ENCODE measurements around the gene LAMB1. TPM values are rescaled to one million over a fixed set of nuclear protein-coding genes. Genes with fewer than 3 reads are reported as not detected.
A peak's percentile ranks its signal among the peaks of the same experiment; 100 is the strongest.

Gene LAMB1
- total RNA-seq, 1 experiment from 2014 or later, result 101 TPM

GRCh38 chr7:107968449-107968848 lies 34.5 kb downstream of the LAMB1 start:
- Histone ChIP-seq H3K27ac (ENCODE audit: low read length) (peak overlapping the region; percentile 61; the same call in 1 of the 2 replicates), H3K9ac (ENCODE audit: low read length) (no peak overlapping the region), H4K20me1 (ENCODE audit: low read length) (peaks cover 10% of the 10 kb centered on the region; the same call in 1 of the 2 replicates), H3K27me3 (ENCODE audit: low read length) (no peaks in the 10 kb centered on the region), H3K4me1 (ENCODE audit: insufficient read depth, low read length) (peaks cover 26% of the 10 kb centered on the region), H3K79me2 (ENCODE audit: low read length) (0 out of 2 replicates have a peak, but pooled peaks cover 4% of the 10 kb centered on the region), H3K9me3 (ENCODE audit: low read length) (no peaks in the 10 kb centered on the region), H2AFZ (ENCODE audit: low read length) (no peak overlapping the region), H3K4me2 (ENCODE audit: low read length) (no peak overlapping the region), H3K4me3 (ENCODE audit: low read length) (no peak overlapping the region), H3K36me3 (ENCODE audit: low read depth, low read length) (peaks cover 48% of the 10 kb centered on the region), H3F3A (ENCODE audit: low read length, unreplicated experiment) (peaks cover 8% of the 10 kb centered on the region), H3K9me2 (replicated peaks; ENCODE audit: low read length) (no peaks in the 10 kb centered on the region)
- intact Hi-C loops (cut with micrococcal nuclease), result no loop called here
- DNase-seq, result no peak
- TF ChIP-seq CTCF (conservative IDR thresholded peaks at IDR 0.05; ENCODE audit: low read depth, low read length), result no peak
- no peak for TF ChIP-seq EZH2phosphoT487 (IDR thresholded peaks at IDR 0.05; ENCODE audit: borderline replicate concordance, low read length)
- no peak for TF ChIP-seq EZH2 (IDR thresholded peaks at IDR 0.05; ENCODE audit: low read length, unreplicated experiment)
- ATAC-seq, result no peak
- CTCF ChIA-PET, result no interaction called here
- POLR2A ChIA-PET (ENCODE audit: unreplicated experiment), result no interaction called here
- BruUV-seq (replicated peaks), result no TSS peak

- no peak overlapping the region for H3K4me3 ChIP-seq (ENCODE audit: low read length)
- peaks cover 10% of the 10 kb centered on the region; the same call in 1 of the 2 replicates for H4K20me1 ChIP-seq (ENCODE audit: low read length)
- no peaks in the 10 kb centered on the region for H3K9me3 ChIP-seq (ENCODE audit: low read length)
- H3K27me3 ChIP-seq (ENCODE audit: low read length), result no peaks in the 10 kb centered on the region
- peak overlapping the region; percentile 61 for H3K27ac ChIP-seq (ENCODE audit: low read length)
- POLR2A ChIA-PET (ENCODE audit: unreplicated experiment), result no interaction called here
- peak overlapping the region; percentile 52 for H3K4me2 ChIP-seq (ENCODE audit: low read length)
- TF ChIP-seq EZH2phosphoT487 (IDR thresholded peaks at IDR 0.05; ENCODE audit: borderline replicate concordance, low read length) (no peak), CTCF (conservative IDR thresholded peaks at IDR 0.05; ENCODE audit: low read depth, low read length) (no peak), EZH2 (IDR thresholded peaks at IDR 0.05; ENCODE audit: low read length, unreplicated experiment) (no peak)
- H3K36me3 ChIP-seq (ENCODE audit: low read depth, low read length), result peaks cover 47% of the 10 kb centered on the region
- H2AFZ ChIP-seq (ENCODE audit: low read length), result no peak overlapping the region
- DNase-seq, result peak; percentile 73
- H3K9me2 ChIP-seq (replicated peaks; ENCODE audit: low read length), result no peaks in the 10 kb centered on the region
- intact Hi-C loops (cut with micrococcal nuclease), result loop anchor here (1.0 kb wide), 5 partner anchors 18 to 179 kb away; no protein-coding TSS in a partner anchor
- no peak overlapping the region for H3K9ac ChIP-seq (ENCODE audit: low read length)
- peak; percentile 90 for ATAC-seq
- 0 out of 2 replicates have a peak, but pooled peaks cover 4% of the 10 kb centered on the region for H3K79me2 ChIP-seq (ENCODE audit: low read length)
- peaks cover 26% of the 10 kb centered on the region for H3K4me1 ChIP-seq (ENCODE audit: insufficient read depth, low read length)
- CTCF ChIA-PET, result no interaction called here
- peaks cover 8% of the 10 kb centered on the region for H3F3A ChIP-seq (ENCODE audit: low read length, unreplicated experiment)
- BruUV-seq (replicated peaks), result no TSS peak
Observed at GRCh38 chr7:107967420-107967819, 35.5 kb downstream of the LAMB1 start.

GRCh38 chr7:107966711-107967110 lies 36.2 kb downstream of the LAMB1 start:
- POLR2A ChIA-PET (ENCODE audit: unreplicated experiment), result no interaction called here
- peaks cover 10% of the 10 kb centered on the region; the same call in 1 of the 2 replicates for H4K20me1 ChIP-seq (ENCODE audit: low read length)
- no peak for TF ChIP-seq EZH2phosphoT487 (IDR thresholded peaks at IDR 0.05; ENCODE audit: borderline replicate concordance, low read length)
- no peak for TF ChIP-seq CTCF (conservative IDR thresholded peaks at IDR 0.05; ENCODE audit: low read depth, low read length)
- no peak for TF ChIP-seq EZH2 (IDR thresholded peaks at IDR 0.05; ENCODE audit: low read length, unreplicated experiment)
- H2AFZ ChIP-seq (ENCODE audit: low read length), result no peak overlapping the region
- H3K9ac ChIP-seq (ENCODE audit: low read length), result no peak overlapping the region
- H3K9me3 ChIP-seq (ENCODE audit: low read length), result no peaks in the 10 kb centered on the region
- peak; percentile 87 for ATAC-seq
- intact Hi-C loops (cut with micrococcal nuclease), result loop anchor here (1.0 kb wide), 5 partner anchors 17 to 180 kb away; no protein-coding TSS in a partner anchor
- BruUV-seq (replicated peaks), result no TSS peak
- no peak overlapping the region for H3K4me3 ChIP-seq (ENCODE audit: low read length)
- peak overlapping the region; percentile 61 for H3K27ac ChIP-seq (ENCODE audit: low read length)
- H3K4me1 ChIP-seq (ENCODE audit: insufficient read depth, low read length), result peaks cover 26% of the 10 kb centered on the region
- CTCF ChIA-PET, result interaction anchor here (0.7 to 0.8 kb wide), 2 partner anchors 18 to 88 kb away, joined by 3 read pairs; no protein-coding TSS in a partner anchor
- H3K79me2 ChIP-seq (ENCODE audit: low read length), result 0 out of 2 replicates have a peak, but pooled peaks cover 4% of the 10 kb centered on the region
- H3K36me3 ChIP-seq (ENCODE audit: low read depth, low read length), result peaks cover 46% of the 10 kb centered on the region
- no peaks in the 10 kb centered on the region for H3K9me2 ChIP-seq (replicated peaks; ENCODE audit: low read length)
- H3F3A ChIP-seq (ENCODE audit: low read length, unreplicated experiment), result peaks cover 8% of the 10 kb centered on the region
- H3K4me2 ChIP-seq (ENCODE audit: low read length), result peak overlapping the region; percentile 52
- no peaks in the 10 kb centered on the region for H3K27me3 ChIP-seq (ENCODE audit: low read length)
- DNase-seq, result peak; percentile 89
